KMS-11 (cell line): ENCODE results near the gene IL19.

Source experiments
- H2AFZ ChIP-seq: fragments of 200-600 bp; sonication (generic); 2 replicates; pipeline ENCODE4 v1.6.1; 2016; ENCODE audit warnings: antibody characterized with exemption, mixed run types, low read depth
- H3K27ac ChIP-seq: fragments of 200-600 bp; sonication (generic); 2 replicates; pipeline ENCODE4 v1.6.1; 2016; ENCODE audit warnings: mild to moderate bottlenecking, mixed run types
- H3K27me3 ChIP-seq: fragments of 200-600 bp; sonication (generic); 2 replicates; pipeline ENCODE4 v1.6.1; 2017; ENCODE audit warnings: mild to moderate bottlenecking, low read depth, mixed run types, moderate library complexity; ENCODE audit not compliant: insufficient read depth
- H3K36me3 ChIP-seq: fragments of 200-600 bp; sonication (generic); 2 replicates; pipeline ENCODE4 v1.6.1; 2017; ENCODE audit warnings: mild to moderate bottlenecking, mixed run types; ENCODE audit not compliant: insufficient read depth
- H3K4me1 ChIP-seq: fragments of 200-600 bp; sonication (generic); 2 replicates; pipeline ENCODE4 v1.6.1; 2016; ENCODE audit warnings: mild to moderate bottlenecking, low read depth, mixed run types; ENCODE audit not compliant: poor library complexity, severe bottlenecking
- H3K4me2 ChIP-seq: fragments of 200-600 bp; sonication (generic); 2 replicates; pipeline ENCODE4 v1.7.0; 2016; ENCODE audit warnings: mild to moderate bottlenecking, mixed run types
- H3K4me3 ChIP-seq: fragments of 200-600 bp; sonication (generic); IDR thresholded peaks from 2 replicates; pipeline ENCODE4 v1.6.1; 2017; ENCODE audit warnings: low read depth, low read length, mixed read lengths; ENCODE audit not compliant: insufficient read depth
- H3K79me2 ChIP-seq: fragments of 200-600 bp; sonication (generic); 2 replicates; pipeline ENCODE4 v1.6.1; 2016; ENCODE audit warnings: low read depth, mixed run types; ENCODE audit not compliant: insufficient read depth
- H3K9ac ChIP-seq: fragments of 200-600 bp; sonication (generic); 2 replicates; pipeline ENCODE4 v1.6.1; 2016; ENCODE audit warnings: mild to moderate bottlenecking, mixed run types
- H4K20me1 ChIP-seq: fragments of 200-600 bp; sonication (generic); 2 replicates; pipeline ENCODE4 v1.6.1; 2016; ENCODE audit warnings: mild to moderate bottlenecking, mixed run types; ENCODE audit not compliant: insufficient read depth
- TF ChIP-seq, protein P1 (sequence below): fragments of 200-600 bp; sonication (generic); conservative IDR thresholded peaks from 2 replicates; pipeline ENCODE4 v1.6.1; 2017; ENCODE audit warnings: low read depth, mild to moderate bottlenecking, antibody characterized with exemption, low read length, moderate library complexity, mixed read lengths

IL19 gene

GRCh38 chr1:206831650-206832049 is 61.1 kb downstream of the IL19 start:
- Histone ChIP-seq H3K36me3 (no peaks in the 10 kb centered on the region), H3K27ac (no peak overlapping the region), H3K27me3 (no peaks in the 10 kb centered on the region), H3K79me2 (no peaks in the 10 kb centered on the region), H3K4me3 (no peak overlapping the region), H3K9ac (no peak overlapping the region), H3K4me2 (no peak overlapping the region), H3K4me1 (peaks cover 39% of the 10 kb centered on the region), H2AFZ (no peak overlapping the region), H4K20me1 (no peaks in the 10 kb centered on the region)
- TF ChIP-seq, protein P1, sequence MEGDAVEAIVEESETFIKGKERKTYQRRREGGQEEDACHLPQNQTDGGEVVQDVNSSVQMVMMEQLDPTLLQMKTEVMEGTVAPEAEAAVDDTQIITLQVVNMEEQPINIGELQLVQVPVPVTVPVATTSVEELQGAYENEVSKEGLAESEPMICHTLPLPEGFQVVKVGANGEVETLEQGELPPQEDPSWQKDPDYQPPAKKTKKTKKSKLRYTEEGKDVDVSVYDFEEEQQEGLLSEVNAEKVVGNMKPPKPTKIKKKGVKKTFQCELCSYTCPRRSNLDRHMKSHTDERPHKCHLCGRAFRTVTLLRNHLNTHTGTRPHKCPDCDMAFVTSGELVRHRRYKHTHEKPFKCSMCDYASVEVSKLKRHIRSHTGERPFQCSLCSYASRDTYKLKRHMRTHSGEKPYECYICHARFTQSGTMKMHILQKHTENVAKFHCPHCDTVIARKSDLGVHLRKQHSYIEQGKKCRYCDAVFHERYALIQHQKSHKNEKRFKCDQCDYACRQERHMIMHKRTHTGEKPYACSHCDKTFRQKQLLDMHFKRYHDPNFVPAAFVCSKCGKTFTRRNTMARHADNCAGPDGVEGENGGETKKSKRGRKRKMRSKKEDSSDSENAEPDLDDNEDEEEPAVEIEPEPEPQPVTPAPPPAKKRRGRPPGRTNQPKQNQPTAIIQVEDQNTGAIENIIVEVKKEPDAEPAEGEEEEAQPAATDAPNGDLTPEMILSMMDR, result no peak

- Histone ChIP-seq H3K36me3 (no peaks in the 10 kb centered on the region), H3K27me3 (no peaks in the 10 kb centered on the region), H3K4me3 (no peak overlapping the region), H3K4me2 (no peak overlapping the region), H4K20me1 (no peaks in the 10 kb centered on the region), H2AFZ (no peak overlapping the region), H3K27ac (no peak overlapping the region), H3K79me2 (no peaks in the 10 kb centered on the region), H3K9ac (no peak overlapping the region), H3K4me1 (peaks cover 37% of the 10 kb centered on the region)
- TF ChIP-seq, protein P1, result no peak
Measured at GRCh38 chr1:206832352-206832880, 61.8 kb downstream of the IL19 start.

- TF ChIP-seq, protein P1, result no peak
- Histone ChIP-seq H3K27me3 (no peaks in the 10 kb centered on the region), H4K20me1 (no peaks in the 10 kb centered on the region)
Measured at GRCh38 chr1:206833106-206833680, 62.6 kb downstream of the IL19 start.

GRCh38 chr1:206833801-206834200 is 63.2 kb downstream of the IL19 start:
- no peaks in the 10 kb centered on the region for H4K20me1 ChIP-seq
- H3K27ac ChIP-seq, result no peak overlapping the region
- no peak overlapping the region for H3K4me2 ChIP-seq
- no peak overlapping the region for H3K9ac ChIP-seq
- no peaks in the 10 kb centered on the region for H3K79me2 ChIP-seq
- no peaks in the 10 kb centered on the region for H3K27me3 ChIP-seq
- H3K4me1 ChIP-seq, result peaks cover 30% of the 10 kb centered on the region
- TF ChIP-seq, protein P1, result no peak
- no peak overlapping the region for H3K4me3 ChIP-seq
- H3K36me3 ChIP-seq, result no peaks in the 10 kb centered on the region
- H2AFZ ChIP-seq, result no peak overlapping the region

More at GRCh38 chr1:206833106-206833680, 62.6 kb downstream of the IL19 start:
- Histone ChIP-seq H2AFZ (no peak overlapping the region), H3K27ac (no peak overlapping the region), H3K4me1 (peaks cover 36% of the 10 kb centered on the region), H3K4me3 (no peak overlapping the region), H3K9ac (no peak overlapping the region), H3K36me3 (no peaks in the 10 kb centered on the region), H3K79me2 (no peaks in the 10 kb centered on the region), H3K4me2 (no peak overlapping the region)
